NOMO-1 (cell line): ENCODE results near the gene DNAAF8.
A peak's percentile ranks its signal among the peaks of the same experiment; 100 is the strongest.
"Not testable (repeated sequence)": the region's sequence is repeated elsewhere in the genome, so short reads cannot be mapped to it uniquely, and the experiment has no call there.

Experiments
- DNase-seq, 2 experiments: peaks; one replicate each; lab custom pipeline; 2025; ENCODE audit not compliant: unreplicated experiment in 2 of 2; lab: John Stamatoyannopoulos, UW

Gene DNAAF8

GRCh38 chr16:4714996-4715395 lies 19.3 kb upstream of the DNAAF8 start:
- DNase-seq: no peak

- no peak for DNase-seq
Measured at GRCh38 chr16:4718466-4718865, 15.9 kb upstream of the DNAAF8 start.

- no peak for DNase-seq
Measured at GRCh38 chr16:4723071-4723767, 11.1 kb upstream of the DNAAF8 start.

GRCh38 chr16:4724661-4725270 lies 9.6 kb upstream of the DNAAF8 start:
- DNase-seq: no peak

GRCh38 chr16:4726616-4727015 lies 7.7 kb upstream of the DNAAF8 start:
- DNase-seq: no peak

- no peak for DNase-seq
Measured at GRCh38 chr16:4728676-4729075, 5.7 kb upstream of the DNAAF8 start.

- no peak for DNase-seq
Measured at GRCh38 chr16:4729876-4730275, 4.5 kb upstream of the DNAAF8 start.

- no peak for DNase-seq
Measured at GRCh38 chr16:4733211-4733742, 1.1 kb upstream of the DNAAF8 start.

GRCh38 chr16:4733747-4734062 lies 632 bp upstream of the DNAAF8 start:
- DNase-seq: no peak

- peak; percentile 59 to 61 for DNase-seq
Measured at GRCh38 chr16:4734730-4735535, 596 bp downstream of the DNAAF8 start.

- DNase-seq: no peak
Measured at GRCh38 chr16:4736546-4736945, 2.2 kb downstream of the DNAAF8 start.

- DNase-seq: no peak
Measured at GRCh38 chr16:4737545-4737944, 3.2 kb downstream of the DNAAF8 start.

GRCh38 chr16:4738370-4738769 lies 4.0 kb downstream of the DNAAF8 start:
- DNase-seq: not testable (repeated sequence)

- DNase-seq: no peak
Measured at GRCh38 chr16:4743226-4743878, 9.0 kb downstream of the DNAAF8 start.

GRCh38 chr16:4744555-4745273 lies 10.4 kb downstream of the DNAAF8 start:
- no peak for DNase-seq

GRCh38 chr16:4745274-4745569 lies 10.9 kb downstream of the DNAAF8 start:
- no peak for DNase-seq

GRCh38 chr16:4746215-4746614 lies 11.9 kb downstream of the DNAAF8 start:
- DNase-seq: no peak

- no peak for DNase-seq
Measured at GRCh38 chr16:4746991-4747574, 12.7 kb downstream of the DNAAF8 start.

- no peak for DNase-seq
Measured at GRCh38 chr16:4747906-4748681, 13.8 kb downstream of the DNAAF8 start.
